Measurements from ENCODE around the gene MKNK2. TPM values are rescaled to one million over a fixed set of nuclear protein-coding genes. Genes with fewer than 3 reads are reported as not detected.
A peak's percentile ranks its signal among the peaks of the same experiment; 100 is the strongest.

Gene MKNK2
- total and polyA plus RNA-seq, 10 of the 15 experiments (the other 5 are each of a cell fraction or from before 2014, with no cell fraction given) = 9.6 to 365 (median 69.9) TPM

GRCh38 chr19:2045501-2046045, 5.5 kb downstream of the MKNK2 start:
- SMC1A ChIA-PET (ENCODE audit: uncharacterized antibody, unreplicated experiment) = no interaction called here
- Histone ChIP-seq H3K9me3 (replicated peaks; ENCODE audit: control insufficient read depth, insufficient read depth, low read length) (no peaks in the 10 kb centered on the region), H3K79me2 (ENCODE audit: control insufficient read depth, insufficient read depth, low read length) (peaks cover 75% of the 10 kb centered on the region), H4K20me1 (ENCODE audit: control insufficient read depth, insufficient read depth) (peaks cover 14% of the 10 kb centered on the region), H2AFZ (ENCODE audit: control insufficient read depth, low read depth, low read length) (no peak overlapping the region), H3K4me1 (ENCODE audit: control insufficient read depth, insufficient read depth, low read length) (peaks cover 48% of the 10 kb centered on the region), H3K27ac (ENCODE audit: control insufficient read depth, insufficient read depth) (no peak overlapping the region), H3K4me2 (ENCODE audit: control insufficient read depth, insufficient read depth) (0 out of 2 replicates have a peak overlapping the region, but pooled peaks have one; percentile 2), H3K36me3 (ENCODE audit: control insufficient read depth in 2 of 2, insufficient read depth in 2 of 2, low read length in 1 of 2) (peaks cover 16 to 17% of the 10 kb centered on the region in 2 experiments), H3K4me3 (no peak overlapping the region), H3K9ac (ENCODE audit: control insufficient read depth, insufficient read depth, low read length) (no peak overlapping the region), H3K27me3 (replicated peaks in 1 of 2; ENCODE audit: control insufficient read depth in 2 of 2, insufficient read depth in 2 of 2, low read length in 1 of 2) (no peaks in the 10 kb centered on the region)
- in situ Hi-C loops (cut with MboI) = no loop called here
- RAD21 ChIA-PET (ENCODE audit: unreplicated experiment) = interaction anchor here (0.5 kb wide), 2 partner anchors 26 to 40 kb away, joined by 3 to 4 read pairs; no protein-coding TSS in a partner anchor
- no peak for DNase-seq (ENCODE audit: low read depth, low spot score)
- BruUV-seq (replicated peaks) = no TSS peak
- FAIRE-seq = no peak
- POLR2A ChIA-PET = no interaction called here
- CTCF ChIA-PET = no interaction called here
- no peak for ATAC-seq
- TF ChIP-seq, protein P1, sequence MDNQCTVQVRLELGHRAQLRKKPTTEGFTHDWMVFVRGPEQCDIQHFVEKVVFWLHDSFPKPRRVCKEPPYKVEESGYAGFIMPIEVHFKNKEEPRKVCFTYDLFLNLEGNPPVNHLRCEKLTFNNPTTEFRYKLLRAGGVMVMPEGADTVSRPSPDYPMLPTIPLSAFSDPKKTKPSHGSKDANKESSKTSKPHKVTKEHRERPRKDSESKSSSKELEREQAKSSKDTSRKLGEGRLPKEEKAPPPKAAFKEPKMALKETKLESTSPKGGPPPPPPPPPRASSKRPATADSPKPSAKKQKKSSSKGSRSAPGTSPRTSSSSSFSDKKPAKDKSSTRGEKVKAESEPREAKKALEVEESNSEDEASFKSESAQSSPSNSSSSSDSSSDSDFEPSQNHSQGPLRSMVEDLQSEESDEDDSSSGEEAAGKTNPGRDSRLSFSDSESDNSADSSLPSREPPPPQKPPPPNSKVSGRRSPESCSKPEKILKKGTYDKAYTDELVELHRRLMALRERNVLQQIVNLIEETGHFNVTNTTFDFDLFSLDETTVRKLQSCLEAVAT (IDR thresholded peaks at IDR 0.05) = no peak
- TF ChIP-seq BACH1 (IDR thresholded peaks at IDR 0.05; ENCODE audit: borderline replicate concordance) (peak; percentile 16; the same call in 1 of the 2 replicates), POLR2AphosphoS5 (IDR thresholded peaks at IDR 0.05; ENCODE audit: low read length) (peak; percentile 29; the same call in 1 of the 2 replicates), NR2F1 (conservative IDR thresholded peaks at IDR 0.05) (0 out of 2 replicates have a peak, but pooled peaks have one; percentile 16)
- WGBS (ENCODE audit: insufficient coverage, insufficient replicate concordance, low lambda C conversion rate, missing lambda C conversion rate) = 63% methylated on average over 11 of the region's 14 CpGs
- intact Hi-C loops (cut with micrococcal nuclease; ENCODE audit: unreplicated experiment) = no loop called here
